HepG2 (cell line): ENCODE measurements around the gene GNA12.

Experiments used
- AKNA ChIP-seq: sonication (generic); formaldehyde crosslinking; IDR thresholded peaks from 2 replicates; pipeline ENCODE4 v1.4.0; 2020; ENCODE audit warnings: missing genetic modification reagents, borderline replicate concordance
- NFE2L2 ChIP-seq: fragments of 150-350 bp; IDR thresholded peaks from 2 replicates; pipeline ENCODE4 v1.6.1; 2014; ENCODE audit warnings: low read length
- NFYB ChIP-seq: sonication (generic); formaldehyde crosslinking; IDR thresholded peaks from 2 replicates; pipeline ENCODE4 v1.4.0; 2020; ENCODE audit warnings: missing genetic modification reagents
- RAD21 ChIP-seq: fragments of 450-650 bp; formaldehyde crosslinking; IDR thresholded peaks from 2 replicates; pipeline ENCODE4 v1.5.0; 2020; ENCODE audit warnings: mild to moderate bottlenecking
- REPIN1 ChIP-seq: sonication (generic); formaldehyde crosslinking; IDR thresholded peaks from 2 replicates; pipeline ENCODE4 v1.8.0; 2022; ENCODE audit warnings: missing genetic modification reagents, low read depth, mild to moderate bottlenecking, borderline replicate concordance
- SP2 ChIP-seq: sonication (generic); formaldehyde crosslinking; IDR thresholded peaks from 2 replicates; pipeline ENCODE4 v1.5.1; 2020; ENCODE audit warnings: mild to moderate bottlenecking, missing genetic modification reagents
- YY1 ChIP-seq: IDR thresholded peaks from 2 replicates; pipeline ENCODE4 v1.6.1; 2011; ENCODE audit warnings: low read length, low read depth, moderate library complexity, mild to moderate bottlenecking; ENCODE audit not compliant: insufficient read depth, insufficient replicate concordance
- ZNF576 ChIP-seq: sonication (generic); formaldehyde crosslinking; IDR thresholded peaks from 2 replicates; pipeline ENCODE4 v1.4.0; 2020; ENCODE audit warnings: mild to moderate bottlenecking, missing genetic modification reagents

GRCh38 chr7:2864999-2865670, 21.0 kb upstream of the GNA12 start:
- TF ChIP-seq YY1 = no peak
- peak; percentile 88 for TF ChIP-seq RAD21
- TF ChIP-seq REPIN1 = peak; percentile 59; the same call in 1 of the 2 replicates
- no peak for TF ChIP-seq SP2
- TF ChIP-seq NFYB (CRISPR knock-in tag) = no peak
- TF ChIP-seq NFE2L2 = no peak
- no peak for TF ChIP-seq ZNF576 (CRISPR knock-in tag)
- no peak for TF ChIP-seq AKNA (CRISPR knock-in tag)
